Neural cell (in vitro differentiated cells): ENCODE measurements around the gene SPARCL1. TPM values are rescaled to one million over a fixed set of nuclear protein-coding genes. Genes with fewer than 3 reads are reported as not detected.

ENCODE experiments used
- H2AFZ ChIP-seq: fragments of 200-600, 300-800 bp; sonication (generic), shearing (Covaris generic); 2 replicates; pipeline ENCODE4 v1.6.0; 2014; ENCODE audit warnings: low read depth, mild to moderate bottlenecking, antibody characterized with exemption, low read length, moderate library complexity
- H3F3A ChIP-seq: fragments of 200-600 bp; shearing (Covaris generic); 2 replicates; pipeline ENCODE4 v1.6.1; 2016; ENCODE audit warnings: mild to moderate bottlenecking, moderate library complexity, mixed read lengths, antibody characterized with exemption, low read length; ENCODE audit not compliant: insufficient read depth, poor library complexity, severe bottlenecking
- H3K27ac ChIP-seq: fragments of 200-600, 300-800 bp; sonication (generic), shearing (Covaris generic); 2 replicates; pipeline ENCODE4 v1.5.1; 2014; ENCODE audit warnings: mild to moderate bottlenecking, low read length, moderate library complexity
- H3K27me3 ChIP-seq: fragments of 300-800, 200-600 bp; sonication (generic), shearing (Covaris generic); 2 replicates; pipeline ENCODE4 v1.6.0; 2014; ENCODE audit warnings: mild to moderate bottlenecking, low read depth, low read length, moderate library complexity; ENCODE audit not compliant: insufficient read depth
- H3K36me3 ChIP-seq: fragments of 300-800, 200-600 bp; sonication (generic), shearing (Covaris generic); 2 replicates; pipeline ENCODE4 v1.5.1; 2014; ENCODE audit warnings: mild to moderate bottlenecking, antibody characterized with exemption, low read length, moderate library complexity; ENCODE audit not compliant: insufficient read depth
- H3K4me2 ChIP-seq: fragments of 300-800, 200-600 bp; sonication (generic), shearing (Covaris generic); 2 replicates; pipeline ENCODE4 v1.6.0; 2014; ENCODE audit warnings: mild to moderate bottlenecking, low read length
- H3K4me3 ChIP-seq: fragments of 300-800, 200-600 bp; sonication (generic), shearing (Covaris generic); 2 replicates; pipeline ENCODE4 v1.5.1; 2014; ENCODE audit warnings: mild to moderate bottlenecking, low read length, moderate library complexity
- H3K79me2 ChIP-seq: fragments of 200-600 bp; shearing (Covaris generic); replicated peaks from 2 replicates; pipeline ENCODE4 v1.6.0; 2014; ENCODE audit warnings: mild to moderate bottlenecking, low read length, moderate library complexity; ENCODE audit not compliant: insufficient read depth
- H3K9ac ChIP-seq: fragments of 300-800, 200-600 bp; sonication (generic), shearing (Covaris generic); 2 replicates; pipeline ENCODE4 v1.6.1; 2016; ENCODE audit warnings: mild to moderate bottlenecking, low read length, mixed read lengths
- H3K9me2 ChIP-seq: fragments of 200-600 bp; shearing (Covaris generic); 2 replicates; pipeline ENCODE4 v1.6.1; 2016; ENCODE audit warnings: mild to moderate bottlenecking, low read length, mixed read lengths; ENCODE audit not compliant: insufficient read depth
- H3K9me3 ChIP-seq: fragments of 200-600, 300-800 bp; sonication (generic), shearing (Covaris generic); 2 replicates; pipeline ENCODE4 v1.6.1; 2016; ENCODE audit warnings: mild to moderate bottlenecking, mixed run types, low read length, moderate library complexity, mixed read lengths
- H4K20me1 ChIP-seq: fragments of 200-600 bp; shearing (Covaris generic); 2 replicates; pipeline ENCODE4 v1.6.1; 2016; ENCODE audit warnings: mild to moderate bottlenecking, mixed run types; ENCODE audit not compliant: insufficient read depth
- EP300 ChIP-seq: fragments of 450-650 bp; conservative IDR thresholded peaks from 2 replicates; pipeline ENCODE4 v1.6.1; 2014; ENCODE audit warnings: antibody characterized with exemption, mild to moderate bottlenecking, moderate library complexity; ENCODE audit not compliant: poor library complexity, severe bottlenecking
- EZH2 ChIP-seq: fragments of 200-600, 300-800 bp; shearing (Covaris generic), sonication (generic); IDR thresholded peaks from 2 replicates; pipeline ENCODE4 v1.6.1; 2014; ENCODE audit warnings: antibody characterized with exemption, low read length, borderline replicate concordance, mild to moderate bottlenecking; ENCODE audit not compliant: insufficient read depth, poor library complexity, severe bottlenecking
- MXI1 ChIP-seq: fragments of 450-650 bp; conservative IDR thresholded peaks from 2 replicates; pipeline ENCODE4 v1.6.1; 2014; ENCODE audit warnings: antibody characterized with exemption, mild to moderate bottlenecking; ENCODE audit not compliant: poor library complexity, severe bottlenecking
- POLR2AphosphoS5 ChIP-seq: IDR thresholded peaks from 2 replicates; pipeline ENCODE4 v1.6.1; 2012
- RAD21 ChIP-seq: fragments of 450-650 bp; conservative IDR thresholded peaks from 2 replicates; pipeline ENCODE4 v1.6.1; 2014; ENCODE audit warnings: antibody characterized with exemption, mild to moderate bottlenecking, moderate library complexity
- SMC3 ChIP-seq: fragments of 450-650 bp; conservative IDR thresholded peaks from 2 replicates; pipeline ENCODE4 v1.6.1; 2014; ENCODE audit warnings: antibody characterized with exemption, mild to moderate bottlenecking, moderate library complexity; ENCODE audit not compliant: poor library complexity
- TAF1 ChIP-seq: IDR thresholded peaks from 2 replicates; pipeline ENCODE4 v1.6.1; 2012; ENCODE audit warnings: low read depth
- polyA plus RNA-seq: library from polyadenylated mRNA; depleted of rRNA; stranded (reverse); fragments of >200 nt; gene quantifications from 2 replicates; pipeline ENCODE4 v1.2.3, GENCODE V29; 2014
- TF ChIP-seq, protein P1 (sequence below): fragments of 450-650 bp; IDR thresholded peaks from 2 replicates; pipeline ENCODE4 v1.5.1; 2014; ENCODE audit warnings: antibody characterized with exemption, mild to moderate bottlenecking, moderate library complexity; ENCODE audit not compliant: poor library complexity, severe bottlenecking
- TF ChIP-seq, protein P2 (sequence below): IDR thresholded peaks from 2 replicates; pipeline ENCODE4 v1.6.1; 2012; ENCODE audit warnings: borderline replicate concordance

Gene SPARCL1
- polyA plus RNA-seq, 1 donor from 2014 or later: 0.89 TPM

DNA sequence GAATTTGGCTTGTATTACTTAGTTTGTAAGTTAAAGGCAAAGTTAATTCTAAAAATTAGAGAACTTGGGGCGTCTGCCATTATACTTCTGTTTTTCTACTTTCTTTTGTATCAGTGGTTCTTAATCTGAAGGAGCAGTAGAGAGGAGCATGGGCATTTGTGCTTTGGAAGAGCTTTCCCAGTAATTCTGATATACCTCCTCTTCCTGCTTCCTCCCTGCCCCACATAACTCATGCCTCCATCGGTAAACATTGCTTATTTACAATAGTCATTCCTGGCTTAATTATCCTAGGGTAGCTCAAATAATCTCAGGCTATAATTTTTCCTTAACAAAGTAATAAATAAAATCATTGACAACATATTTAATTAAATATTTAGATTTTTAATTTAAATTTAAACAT, 37.1 kb upstream of the SPARCL1 start:
- H3K4me2 ChIP-seq: no peak overlapping the region
- no peaks in the 10 kb centered on the region for H3K79me2 ChIP-seq
- no peak overlapping the region for H3K27ac ChIP-seq
- H3K27me3 ChIP-seq: no peaks in the 10 kb centered on the region
- H3K4me3 ChIP-seq: no peak overlapping the region
- TF ChIP-seq MXI1: no peak
- TF ChIP-seq SMC3: no peak
- TF ChIP-seq POLR2AphosphoS5: no peak
- TF ChIP-seq TAF1: no peak
- TF ChIP-seq, protein P1, sequence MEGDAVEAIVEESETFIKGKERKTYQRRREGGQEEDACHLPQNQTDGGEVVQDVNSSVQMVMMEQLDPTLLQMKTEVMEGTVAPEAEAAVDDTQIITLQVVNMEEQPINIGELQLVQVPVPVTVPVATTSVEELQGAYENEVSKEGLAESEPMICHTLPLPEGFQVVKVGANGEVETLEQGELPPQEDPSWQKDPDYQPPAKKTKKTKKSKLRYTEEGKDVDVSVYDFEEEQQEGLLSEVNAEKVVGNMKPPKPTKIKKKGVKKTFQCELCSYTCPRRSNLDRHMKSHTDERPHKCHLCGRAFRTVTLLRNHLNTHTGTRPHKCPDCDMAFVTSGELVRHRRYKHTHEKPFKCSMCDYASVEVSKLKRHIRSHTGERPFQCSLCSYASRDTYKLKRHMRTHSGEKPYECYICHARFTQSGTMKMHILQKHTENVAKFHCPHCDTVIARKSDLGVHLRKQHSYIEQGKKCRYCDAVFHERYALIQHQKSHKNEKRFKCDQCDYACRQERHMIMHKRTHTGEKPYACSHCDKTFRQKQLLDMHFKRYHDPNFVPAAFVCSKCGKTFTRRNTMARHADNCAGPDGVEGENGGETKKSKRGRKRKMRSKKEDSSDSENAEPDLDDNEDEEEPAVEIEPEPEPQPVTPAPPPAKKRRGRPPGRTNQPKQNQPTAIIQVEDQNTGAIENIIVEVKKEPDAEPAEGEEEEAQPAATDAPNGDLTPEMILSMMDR: no peak
- TF ChIP-seq RAD21: no peak
- no peak for TF ChIP-seq EZH2
- TF ChIP-seq, protein P2, sequence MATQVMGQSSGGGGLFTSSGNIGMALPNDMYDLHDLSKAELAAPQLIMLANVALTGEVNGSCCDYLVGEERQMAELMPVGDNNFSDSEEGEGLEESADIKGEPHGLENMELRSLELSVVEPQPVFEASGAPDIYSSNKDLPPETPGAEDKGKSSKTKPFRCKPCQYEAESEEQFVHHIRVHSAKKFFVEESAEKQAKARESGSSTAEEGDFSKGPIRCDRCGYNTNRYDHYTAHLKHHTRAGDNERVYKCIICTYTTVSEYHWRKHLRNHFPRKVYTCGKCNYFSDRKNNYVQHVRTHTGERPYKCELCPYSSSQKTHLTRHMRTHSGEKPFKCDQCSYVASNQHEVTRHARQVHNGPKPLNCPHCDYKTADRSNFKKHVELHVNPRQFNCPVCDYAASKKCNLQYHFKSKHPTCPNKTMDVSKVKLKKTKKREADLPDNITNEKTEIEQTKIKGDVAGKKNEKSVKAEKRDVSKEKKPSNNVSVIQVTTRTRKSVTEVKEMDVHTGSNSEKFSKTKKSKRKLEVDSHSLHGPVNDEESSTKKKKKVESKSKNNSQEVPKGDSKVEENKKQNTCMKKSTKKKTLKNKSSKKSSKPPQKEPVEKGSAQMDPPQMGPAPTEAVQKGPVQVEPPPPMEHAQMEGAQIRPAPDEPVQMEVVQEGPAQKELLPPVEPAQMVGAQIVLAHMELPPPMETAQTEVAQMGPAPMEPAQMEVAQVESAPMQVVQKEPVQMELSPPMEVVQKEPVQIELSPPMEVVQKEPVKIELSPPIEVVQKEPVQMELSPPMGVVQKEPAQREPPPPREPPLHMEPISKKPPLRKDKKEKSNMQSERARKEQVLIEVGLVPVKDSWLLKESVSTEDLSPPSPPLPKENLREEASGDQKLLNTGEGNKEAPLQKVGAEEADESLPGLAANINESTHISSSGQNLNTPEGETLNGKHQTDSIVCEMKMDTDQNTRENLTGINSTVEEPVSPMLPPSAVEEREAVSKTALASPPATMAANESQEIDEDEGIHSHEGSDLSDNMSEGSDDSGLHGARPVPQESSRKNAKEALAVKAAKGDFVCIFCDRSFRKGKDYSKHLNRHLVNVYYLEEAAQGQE: no peak
- no peak for TF ChIP-seq EP300
- no peaks in the 10 kb centered on the region for H3K9me2 ChIP-seq
- no peaks in the 10 kb centered on the region for H4K20me1 ChIP-seq
- no peaks in the 10 kb centered on the region for H3K36me3 ChIP-seq
- H3F3A ChIP-seq: no peaks in the 10 kb centered on the region
- no peaks in the 10 kb centered on the region for H3K9me3 ChIP-seq
- H2AFZ ChIP-seq: no peak overlapping the region
- H3K9ac ChIP-seq: no peak overlapping the region

- Histone ChIP-seq H3K9me3 (no peaks in the 10 kb centered on the region), H3F3A (no peaks in the 10 kb centered on the region), H3K27me3 (no peaks in the 10 kb centered on the region), H3K27ac (no peak overlapping the region), H3K9me2 (no peaks in the 10 kb centered on the region), H3K9ac (no peak overlapping the region), H3K4me2 (no peak overlapping the region), H3K36me3 (no peaks in the 10 kb centered on the region), H3K4me3 (no peak overlapping the region), H3K79me2 (no peaks in the 10 kb centered on the region), H4K20me1 (no peaks in the 10 kb centered on the region), H2AFZ (no peak overlapping the region)
- TF ChIP-seq MXI1: no peak
- TF ChIP-seq EZH2: no peak
- TF ChIP-seq, protein P1: no peak
- no peak for TF ChIP-seq EP300
These were observed 36.6 kb upstream of the SPARCL1 start for GRCh38 chr4:87565746-87566145.
